Placental epithelial cell (primary cell): ENCODE data around the gene OSBPL10. TPM values are rescaled to one million over a fixed set of nuclear protein-coding genes. Genes with fewer than 3 reads are reported as not detected.

Experiments used
- total RNA-seq: library from RNA; depleted of rRNA; stranded (reverse); fragments of >200 nt; gene quantifications from 2 replicates; pipeline ENCODE4 v1.2.3, GENCODE V29; 2012

The OSBPL10 gene, protein sequence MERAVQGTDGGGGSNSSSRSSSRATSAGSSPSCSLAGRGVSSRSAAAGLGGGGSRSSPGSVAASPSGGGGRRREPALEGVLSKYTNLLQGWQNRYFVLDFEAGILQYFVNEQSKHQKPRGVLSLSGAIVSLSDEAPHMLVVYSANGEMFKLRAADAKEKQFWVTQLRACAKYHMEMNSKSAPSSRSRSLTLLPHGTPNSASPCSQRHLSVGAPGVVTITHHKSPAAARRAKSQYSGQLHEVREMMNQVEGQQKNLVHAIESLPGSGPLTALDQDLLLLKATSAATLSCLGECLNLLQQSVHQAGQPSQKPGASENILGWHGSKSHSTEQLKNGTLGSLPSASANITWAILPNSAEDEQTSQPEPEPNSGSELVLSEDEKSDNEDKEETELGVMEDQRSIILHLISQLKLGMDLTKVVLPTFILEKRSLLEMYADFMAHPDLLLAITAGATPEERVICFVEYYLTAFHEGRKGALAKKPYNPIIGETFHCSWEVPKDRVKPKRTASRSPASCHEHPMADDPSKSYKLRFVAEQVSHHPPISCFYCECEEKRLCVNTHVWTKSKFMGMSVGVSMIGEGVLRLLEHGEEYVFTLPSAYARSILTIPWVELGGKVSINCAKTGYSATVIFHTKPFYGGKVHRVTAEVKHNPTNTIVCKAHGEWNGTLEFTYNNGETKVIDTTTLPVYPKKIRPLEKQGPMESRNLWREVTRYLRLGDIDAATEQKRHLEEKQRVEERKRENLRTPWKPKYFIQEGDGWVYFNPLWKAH
- total RNA-seq, result 65.2 and 138 TPM in 2 replicates

GRCh38 chr3:31981206-31982181 lies at the start of gene OSBPL10, which contains the start of gene ZNF860:
Gene OSBPL10, minus strand, starts transcription at chr3:31981262. Its CDS starts 83 bp downstream, at chr3:31981179.
Gene ZNF860, plus strand, starts transcription at chr3:31981750. Its CDS starts 7,330 bp downstream, at chr3:31989080.

Other genes with a start within 250 kb of the OSBPL10 start
- gene ZNF860, start 488 bp upstream of the OSBPL10 start, total RNA-seq, result 4.3 and 7.3 TPM in 2 replicates
- gene GPD1L, start 125.4 kb upstream of the OSBPL10 start, total RNA-seq, result 0.79 and 2.3 TPM in 2 replicates